CD14-positive monocyte (primary cell): ENCODE measurements around the gene PDE9A. TPM values are rescaled to one million over a fixed set of nuclear protein-coding genes. Genes with fewer than 3 reads are reported as not detected.

Experiments
- DNase-seq, 3 donors: peaks; one replicate each; pipeline ENCODE4 v3.0.0-alpha.2; 2011 to 2022
- H2AFZ ChIP-seq: 2 replicates; pipeline ENCODE4 v1.6.0; 2012; ENCODE audit warnings: mild to moderate bottlenecking, low read depth, low read length, inconsistent platforms; ENCODE audit not compliant: insufficient read depth, poor library complexity, severe bottlenecking
- H3K27ac ChIP-seq, 2 donors: 1 replicate in 1 of 2; 2 replicates in 1 of 2; pipeline ENCODE4 v1.5.1; 2012 to 2013; ENCODE audit warnings: low read length in 2 of 2, control low read depth in 1 of 2, inconsistent platforms in 1 of 2, low read depth in 1 of 2, mild to moderate bottlenecking in 1 of 2
- H3K27me3 ChIP-seq, 2 donors: one replicate each; pipeline versions ENCODE4 v1.6.0 to v1.6.1; 2011 to 2013; ENCODE audit warnings: low read length in 2 of 2; ENCODE audit not compliant: control insufficient read depth in 2 of 2, insufficient read depth in 2 of 2
- H3K36me3 ChIP-seq, 2 donors: replicated peaks in 1 of 2; 1 replicate in 1 of 2; 2 replicates in 1 of 2; pipeline versions ENCODE4 v1.5.1 to v1.6.1; 2012 to 2013; ENCODE audit warnings: low read length in 2 of 2, control low read depth in 1 of 2, inconsistent platforms in 1 of 2, mild to moderate bottlenecking in 1 of 2; ENCODE audit not compliant: insufficient read depth in 2 of 2, control insufficient read depth in 1 of 2
- H3K4me1 ChIP-seq, 2 donors: 1 replicate in 1 of 2; 2 replicates in 1 of 2; pipeline versions ENCODE4 v1.5.1 to v1.6.1; 2012 to 2013; ENCODE audit warnings: low read length in 2 of 2, control low read depth in 1 of 2, inconsistent platforms in 1 of 2, mild to moderate bottlenecking in 1 of 2, moderate library complexity in 1 of 2; ENCODE audit not compliant: insufficient read depth in 2 of 2, control insufficient read depth in 1 of 2
- H3K4me2 ChIP-seq: replicated peaks from 2 replicates; pipeline ENCODE3; 2012; ENCODE audit warnings: low read length, moderate library complexity, mild to moderate bottlenecking; ENCODE audit not compliant: poor library complexity, severe bottlenecking; ENCODE audit errors: extremely low read depth
- H3K4me3 ChIP-seq, 3 experiments: fragments of 200-600 bp in 1 of 3; sonication (generic) in 1 of 3; replicated peaks in 1 of 3; 1 replicate in 2 of 3; 2 replicates in 1 of 3; pipeline ENCODE4 v1.5.1; 2011 to 2013; ENCODE audit warnings: low read length in 3 of 3, mild to moderate bottlenecking in 3 of 3, control low read depth in 2 of 3, low read depth in 2 of 3, inconsistent platforms in 1 of 3, moderate library complexity in 1 of 3
- H3K79me2 ChIP-seq: 2 replicates; pipeline ENCODE4 v1.6.0; 2012; ENCODE audit warnings: mild to moderate bottlenecking, control low read depth, inconsistent platforms, low read length, moderate library complexity; ENCODE audit not compliant: insufficient read depth
- H3K9ac ChIP-seq: 2 replicates; pipeline ENCODE4 v1.6.0; 2017; ENCODE audit warnings: low read length, mild to moderate bottlenecking; ENCODE audit not compliant: insufficient read depth, poor library complexity, severe bottlenecking
- H3K9me3 ChIP-seq, 2 donors: replicated peaks in 1 of 2; 1 replicate in 1 of 2; 2 replicates in 1 of 2; pipeline versions ENCODE4 v1.5.1 to v1.6.1; 2012 to 2013; ENCODE audit warnings: low read length in 2 of 2, control low read depth in 1 of 2; ENCODE audit not compliant: control insufficient read depth in 1 of 2, insufficient read depth in 1 of 2
- H4K20me1 ChIP-seq: 2 replicates; pipeline ENCODE4 v1.6.0; 2012; ENCODE audit warnings: mild to moderate bottlenecking, low read length, control low read depth, moderate library complexity; ENCODE audit not compliant: insufficient read depth
- H3K27ac Mint-ChIP-seq, 7 donors: one replicate each; pipeline ENCODE4 v1.8.0; 2020; ENCODE audit warnings: mild to moderate bottlenecking in 7 of 7, mixed read lengths in 7 of 7, moderate library complexity in 6 of 7, inconsistent platforms in 2 of 7
- H3K27me3 Mint-ChIP-seq, 3 donors: one replicate each; pipeline ENCODE4 v1.8.0; 2021 to 2022; ENCODE audit warnings: low read depth in 3 of 3, mild to moderate bottlenecking in 3 of 3, mixed read lengths in 3 of 3, moderate library complexity in 3 of 3, inconsistent platforms in 1 of 3
- H3K36me3 Mint-ChIP-seq, 2 donors: one replicate each; pipeline ENCODE4 v1.8.0; 2020; ENCODE audit warnings: mixed read lengths in 2 of 2, inconsistent platforms in 1 of 2, mild to moderate bottlenecking in 1 of 2
- H3K4me1 Mint-ChIP-seq: one replicate; pipeline ENCODE4 v1.8.0; 2020; ENCODE audit warnings: mild to moderate bottlenecking, mixed read lengths
- H3K4me3 Mint-ChIP-seq, 2 donors: one replicate each; pipeline ENCODE4 v1.8.0; 2020; ENCODE audit warnings: mild to moderate bottlenecking in 2 of 2, mixed read lengths in 2 of 2, moderate library complexity in 1 of 2
- H3K9me3 Mint-ChIP-seq, 7 donors: one replicate each; pipeline ENCODE4 v1.8.0; 2020 to 2022; ENCODE audit warnings: mixed read lengths in 7 of 7, mild to moderate bottlenecking in 6 of 7, moderate library complexity in 6 of 7, inconsistent platforms in 2 of 7
- CTCF ChIP-seq: fragments of 200-600 bp; IDR thresholded peaks from one replicate; pipeline ENCODE4 v1.8.0; 2022; ENCODE audit warnings: antibody characterized with exemption, mild to moderate bottlenecking
- WGBS: methylation state at CpG from one replicate; pipeline ENCODE4 v1.1.5; 2013; ENCODE audit warnings: missing lambda C conversion rate; ENCODE audit not compliant: insufficient coverage; 5-methylcytosine and 5-hydroxymethylcytosine counted together
- intact Hi-C, 2 donors: fragments of 100-400 bp; cut with micrococcal nuclease; formaldehyde crosslinking; loops; one replicate each; pipeline versions ENCODE4 v1.15.0 to v1.15.1; 2023
- polyA plus RNA-seq, 3 donors: library from polyadenylated mRNA; depleted of rRNA in 1 of 3; unstranded in 2 of 3; stranded (reverse) in 1 of 3; fragments of 300-500 nt in 2 of 3; fragments of >200 nt in 1 of 3; fragmentation: Illumina TruSeq in 2 of 3; gene quantifications; 1 replicate in 2 of 3; 2 replicates in 1 of 3; pipeline ENCODE4 v1.2.3, GENCODE V29; 2012 to 2021

PDE9A gene
- polyA plus RNA-seq, 3 donors: 0.05 to 0.52 TPM; not detected in 1

- Histone ChIP-seq H4K20me1 (no peaks in the 10 kb centered on the region), H3K27me3 (peaks cover 0 to 4% of the 10 kb centered on the region in 2 donors), H3K9me3 (no peaks in the 10 kb centered on the region), H3K4me3 (no peak overlapping the region), H3K27ac (no peak overlapping the region), H3K4me1 (no peaks in the 10 kb centered on the region), H3K79me2 (no peaks in the 10 kb centered on the region), H3K9ac (no peak overlapping the region), H2AFZ (no peak overlapping the region), H3K4me2 (no peak overlapping the region), H3K36me3 (no peaks in the 10 kb centered on the region)
- H3K4me3 Mint-ChIP-seq: no peak overlapping the region
- intact Hi-C loops: no loop called here
- no peak for DNase-seq
- H3K9me3 Mint-ChIP-seq: peaks cover 0 to 2% (median 0%) of the 10 kb centered on the region in 7 donors
- 89% methylated on average over 10 of the region's 12 CpGs for WGBS
- peaks cover 13 to 21% (median 13%) of the 10 kb centered on the region in 3 donors for H3K27me3 Mint-ChIP-seq
- TF ChIP-seq CTCF: no peak
- no peaks in the 10 kb centered on the region for H3K36me3 Mint-ChIP-seq
- no peak overlapping the region for H3K27ac Mint-ChIP-seq
- H3K4me1 Mint-ChIP-seq: peaks cover 3% of the 10 kb centered on the region
These were observed 121.7 kb downstream of the PDE9A start for GRCh38 chr21:42775123-42775522.

- Histone ChIP-seq H3K9me3 (no peaks in the 10 kb centered on the region), H3K9ac (no peak overlapping the region), H3K27me3 (peaks cover 3 to 8% of the 10 kb centered on the region in 2 donors), H3K79me2 (no peaks in the 10 kb centered on the region), H3K27ac (no peak overlapping the region), H3K4me2 (no peak overlapping the region), H2AFZ (no peak overlapping the region), H4K20me1 (no peaks in the 10 kb centered on the region), H3K4me1 (peaks cover 0 to under 1% of the 10 kb centered on the region in 2 donors), H3K4me3 (no peak overlapping the region), H3K36me3 (no peaks in the 10 kb centered on the region)
- WGBS: 97% methylated on average over 10 of the region's 13 CpGs
- peaks cover 3% of the 10 kb centered on the region for H3K4me1 Mint-ChIP-seq
- no peaks in the 10 kb centered on the region for H3K36me3 Mint-ChIP-seq
- peaks cover 0 to 2% (median 0%) of the 10 kb centered on the region in 7 donors for H3K9me3 Mint-ChIP-seq
- intact Hi-C loops: no loop called here
- TF ChIP-seq CTCF: no peak
- H3K4me3 Mint-ChIP-seq: no peak overlapping the region
- peaks cover 17 to 29% (median 20%) of the 10 kb centered on the region in 3 donors for H3K27me3 Mint-ChIP-seq
- no peak for DNase-seq
- no peak overlapping the region for H3K27ac Mint-ChIP-seq
These were observed 122.5 kb downstream of the PDE9A start for GRCh38 chr21:42775891-42776290.
